ENCODE measurements around the gene ARL13B. TPM values are rescaled to one million over a fixed set of nuclear protein-coding genes. Genes with fewer than 3 reads are reported as not detected.
"Not testable (repeated sequence)": the region's sequence is repeated elsewhere in the genome, so short reads cannot be mapped to it uniquely, and the experiment has no call there.

The ARL13B gene
- total RNA-seq, 2 donors from 2014 or later, result 8.4 to 12.6 TPM

- no peaks in the 10 kb centered on the region for H3K9me3 ChIP-seq
- DNase-seq (ENCODE audit: low spot score), result no peak
- H3K27me3 ChIP-seq (replicated peaks; ENCODE audit: insufficient read depth), result no peaks in the 10 kb centered on the region
- peaks cover 2 to 10% of the 10 kb centered on the region in 2 donors for H3K4me1 ChIP-seq (ENCODE audit: control insufficient read depth in 1 of 2, low read depth in 2 of 2)
- peak overlapping the region in 1 of 2 donors; percentile 50 for H3K27ac ChIP-seq
- no peak for ATAC-seq (ENCODE audit: insufficient number of reproducible peaks, low FRiP score, low read depth)
- peak overlapping the region; percentile 53 for H3K4me3 ChIP-seq
- TF ChIP-seq CTCF (IDR thresholded peaks at IDR 0.05), result no peak
- no peaks in the 10 kb centered on the region for H3K36me3 ChIP-seq
These were observed 44.4 kb downstream of the ARL13B start for GRCh38 chr3:94024385-94024784.

- Histone ChIP-seq H3K27me3 (replicated peaks; ENCODE audit: insufficient read depth) (no peaks in the 10 kb centered on the region), H3K4me3 (no peak overlapping the region), H3K4me1 (ENCODE audit: control insufficient read depth in 1 of 2, low read depth in 2 of 2) (peaks cover 2 to 13% of the 10 kb centered on the region in 2 donors), H3K9me3 (no peaks in the 10 kb centered on the region), H3K27ac (no peak overlapping the region), H3K36me3 (no peaks in the 10 kb centered on the region)
- TF ChIP-seq CTCF (IDR thresholded peaks at IDR 0.05), result no peak
- DNase-seq (ENCODE audit: low spot score) (no peak), ATAC-seq (ENCODE audit: insufficient number of reproducible peaks, low FRiP score, low read depth) (no peak)
These were observed 46.7 kb downstream of the ARL13B start for GRCh38 chr3:94026623-94027022.

GRCh38 chr3:94028093-94028837 is 48.3 kb downstream of the ARL13B start, which contains the start of gene STX19:
Gene STX19, minus strand, starts transcription at chr3:94028597. Its CDS starts 13,328 bp downstream, at chr3:94015269.
- H3K4me3 ChIP-seq, result peak within 1 kb of the TSS; percentile 9
- DNase-seq (ENCODE audit: low spot score) (no peak), ATAC-seq (ENCODE audit: insufficient number of reproducible peaks, low FRiP score, low read depth) (no peak)
- no peak within 1 kb of the TSS for H3K27ac ChIP-seq
- H3K36me3 ChIP-seq, result no peaks in the 10 kb centered on the region
- no peaks in the 10 kb centered on the region for H3K9me3 ChIP-seq
- no peaks in the 10 kb centered on the region for H3K27me3 ChIP-seq (replicated peaks; ENCODE audit: insufficient read depth)
- no peak for TF ChIP-seq CTCF (IDR thresholded peaks at IDR 0.05)
- peaks cover 2 to 13% of the 10 kb centered on the region in 2 donors for H3K4me1 ChIP-seq (ENCODE audit: control insufficient read depth in 1 of 2, low read depth in 2 of 2)

GRCh38 chr3:94036909-94037507 is 57.1 kb downstream of the ARL13B start:
- Histone ChIP-seq H3K4me1 (ENCODE audit: control insufficient read depth in 1 of 2, low read depth in 2 of 2) (no peaks in the 10 kb centered on the region), H3K4me3 (no peak overlapping the region), H3K27me3 (replicated peaks; ENCODE audit: insufficient read depth) (no peaks in the 10 kb centered on the region), H3K27ac (no peak overlapping the region), H3K9me3 (no peaks in the 10 kb centered on the region), H3K36me3 (no peaks in the 10 kb centered on the region)
- DNase-seq (ENCODE audit: low spot score) (no peak), ATAC-seq (ENCODE audit: insufficient number of reproducible peaks, low FRiP score, low read depth) (no peak)
- peak; percentile 40 for TF ChIP-seq CTCF (IDR thresholded peaks at IDR 0.05)

GRCh38 chr3:94043285-94043684 is 63.3 kb downstream of the ARL13B start:
- Histone ChIP-seq H3K9me3 (no peaks in the 10 kb centered on the region), H3K4me1 (ENCODE audit: control insufficient read depth in 1 of 2, low read depth in 2 of 2) (no peaks in the 10 kb centered on the region), H3K27me3 (replicated peaks; ENCODE audit: insufficient read depth) (no peaks in the 10 kb centered on the region), H3K36me3 (peaks cover 10% of the 10 kb centered on the region), H3K4me3 (no peak overlapping the region), H3K27ac (no peak overlapping the region)
- ATAC-seq (ENCODE audit: insufficient number of reproducible peaks, low FRiP score, low read depth), result no peak
- no peak for TF ChIP-seq CTCF (IDR thresholded peaks at IDR 0.05)
- no peak for DNase-seq (ENCODE audit: low spot score)

GRCh38 chr3:94044100-94044936 is 64.4 kb downstream of the ARL13B start:
- not testable (repeated sequence) for H3K27me3 ChIP-seq (replicated peaks; ENCODE audit: insufficient read depth); H3K4me3 ChIP-seq; H3K27ac ChIP-seq; DNase-seq (ENCODE audit: low spot score); H3K4me1 ChIP-seq (ENCODE audit: control insufficient read depth in 1 of 2, low read depth in 2 of 2); H3K9me3 ChIP-seq; ATAC-seq (ENCODE audit: insufficient number of reproducible peaks, low FRiP score, low read depth)
- peaks cover 10% of the 10 kb centered on the region for H3K36me3 ChIP-seq
